ENCODE measurements around the gene CAPN10.
A peak's percentile ranks its signal among the peaks of the same experiment; 100 is the strongest.

The CAPN10 gene

DNA sequence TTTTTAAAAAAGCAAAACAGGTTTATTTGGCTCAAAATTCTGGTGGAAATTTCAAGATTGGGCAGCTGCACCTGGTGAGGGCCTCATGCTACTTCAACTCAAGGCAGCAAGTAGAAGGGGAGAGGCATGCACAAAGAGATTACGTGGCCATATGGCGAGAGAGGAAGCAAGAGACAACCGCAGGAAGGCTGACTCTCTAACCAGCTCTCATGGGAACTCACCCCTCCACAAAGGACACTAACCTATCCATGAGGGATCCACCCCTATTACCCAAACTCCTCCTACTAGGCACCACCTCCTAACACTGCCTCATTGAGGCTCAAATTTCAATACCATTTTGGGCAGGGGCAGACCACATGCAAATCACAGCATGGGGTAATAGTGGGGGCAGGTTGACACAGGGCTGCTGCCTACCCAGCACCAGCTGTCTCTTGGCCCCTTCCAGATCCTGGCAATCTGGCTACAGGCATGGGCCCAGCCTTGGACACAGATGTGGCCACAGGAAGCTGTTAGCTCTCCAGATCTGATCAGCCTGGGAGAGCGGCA, 2.0 kb upstream of the CAPN10 start:
- no peak overlapping the region for H3K4me3 ChIP-seq (ENCODE audit: low read depth, low read length)
- TF ChIP-seq, protein P1, sequence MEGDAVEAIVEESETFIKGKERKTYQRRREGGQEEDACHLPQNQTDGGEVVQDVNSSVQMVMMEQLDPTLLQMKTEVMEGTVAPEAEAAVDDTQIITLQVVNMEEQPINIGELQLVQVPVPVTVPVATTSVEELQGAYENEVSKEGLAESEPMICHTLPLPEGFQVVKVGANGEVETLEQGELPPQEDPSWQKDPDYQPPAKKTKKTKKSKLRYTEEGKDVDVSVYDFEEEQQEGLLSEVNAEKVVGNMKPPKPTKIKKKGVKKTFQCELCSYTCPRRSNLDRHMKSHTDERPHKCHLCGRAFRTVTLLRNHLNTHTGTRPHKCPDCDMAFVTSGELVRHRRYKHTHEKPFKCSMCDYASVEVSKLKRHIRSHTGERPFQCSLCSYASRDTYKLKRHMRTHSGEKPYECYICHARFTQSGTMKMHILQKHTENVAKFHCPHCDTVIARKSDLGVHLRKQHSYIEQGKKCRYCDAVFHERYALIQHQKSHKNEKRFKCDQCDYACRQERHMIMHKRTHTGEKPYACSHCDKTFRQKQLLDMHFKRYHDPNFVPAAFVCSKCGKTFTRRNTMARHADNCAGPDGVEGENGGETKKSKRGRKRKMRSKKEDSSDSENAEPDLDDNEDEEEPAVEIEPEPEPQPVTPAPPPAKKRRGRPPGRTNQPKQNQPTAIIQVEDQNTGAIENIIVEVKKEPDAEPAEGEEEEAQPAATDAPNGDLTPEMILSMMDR (IDR thresholded peaks at IDR 0.05; ENCODE audit: low read depth, low read length): no peak

DNA sequence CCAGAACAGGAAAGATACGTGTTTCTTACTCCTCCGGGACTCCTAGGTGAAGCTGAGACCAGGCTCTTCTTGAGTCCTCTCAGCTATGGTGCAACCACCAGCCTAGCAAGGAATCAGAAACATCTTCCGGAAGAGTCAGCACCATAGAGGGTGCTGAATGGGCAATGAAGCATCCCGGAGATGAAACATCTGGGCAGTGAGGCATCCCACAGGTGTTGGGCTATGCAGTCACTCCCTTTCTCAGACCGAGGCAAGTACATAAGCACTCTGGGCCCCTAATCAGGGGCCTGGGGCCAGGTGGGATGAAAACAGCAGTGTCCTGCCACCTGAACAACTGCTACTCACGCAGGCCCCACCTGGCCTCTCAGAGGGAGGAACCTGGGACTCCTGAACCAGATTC, 1.4 kb upstream of the CAPN10 start:
- peak overlapping the region; percentile 99 for H3K4me3 ChIP-seq (ENCODE audit: low read depth, low read length)
- TF ChIP-seq, protein P1 (IDR thresholded peaks at IDR 0.05; ENCODE audit: low read depth, low read length): no peak

DNA sequence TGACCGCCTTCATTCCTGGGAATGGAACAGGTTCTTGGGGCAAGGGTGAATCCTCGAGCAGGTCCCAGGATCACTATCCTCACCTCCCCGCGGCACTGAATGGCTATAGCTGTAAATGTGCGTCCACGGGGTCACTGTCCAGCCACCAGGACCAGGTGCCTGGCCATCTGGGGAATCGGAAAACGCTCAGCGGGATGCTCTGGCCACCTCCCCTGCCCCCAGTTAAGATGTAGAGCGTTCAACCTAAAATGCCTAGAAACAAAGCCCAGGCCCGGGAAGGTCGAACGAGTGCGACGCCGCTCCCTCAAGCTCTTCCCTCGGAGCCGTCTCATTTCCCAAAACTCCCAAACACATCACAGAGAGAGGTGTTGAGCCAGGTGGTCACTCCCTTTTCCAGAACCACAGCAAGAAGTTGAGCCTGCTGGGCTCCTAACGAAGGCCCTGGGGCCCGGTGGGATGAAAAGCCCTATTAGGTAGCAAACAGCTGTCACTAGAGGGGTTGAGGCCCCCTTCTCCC, 795 bp upstream of the CAPN10 start:
- TF ChIP-seq, protein P1 (IDR thresholded peaks at IDR 0.05; ENCODE audit: low read depth, low read length): no peak

DNA sequence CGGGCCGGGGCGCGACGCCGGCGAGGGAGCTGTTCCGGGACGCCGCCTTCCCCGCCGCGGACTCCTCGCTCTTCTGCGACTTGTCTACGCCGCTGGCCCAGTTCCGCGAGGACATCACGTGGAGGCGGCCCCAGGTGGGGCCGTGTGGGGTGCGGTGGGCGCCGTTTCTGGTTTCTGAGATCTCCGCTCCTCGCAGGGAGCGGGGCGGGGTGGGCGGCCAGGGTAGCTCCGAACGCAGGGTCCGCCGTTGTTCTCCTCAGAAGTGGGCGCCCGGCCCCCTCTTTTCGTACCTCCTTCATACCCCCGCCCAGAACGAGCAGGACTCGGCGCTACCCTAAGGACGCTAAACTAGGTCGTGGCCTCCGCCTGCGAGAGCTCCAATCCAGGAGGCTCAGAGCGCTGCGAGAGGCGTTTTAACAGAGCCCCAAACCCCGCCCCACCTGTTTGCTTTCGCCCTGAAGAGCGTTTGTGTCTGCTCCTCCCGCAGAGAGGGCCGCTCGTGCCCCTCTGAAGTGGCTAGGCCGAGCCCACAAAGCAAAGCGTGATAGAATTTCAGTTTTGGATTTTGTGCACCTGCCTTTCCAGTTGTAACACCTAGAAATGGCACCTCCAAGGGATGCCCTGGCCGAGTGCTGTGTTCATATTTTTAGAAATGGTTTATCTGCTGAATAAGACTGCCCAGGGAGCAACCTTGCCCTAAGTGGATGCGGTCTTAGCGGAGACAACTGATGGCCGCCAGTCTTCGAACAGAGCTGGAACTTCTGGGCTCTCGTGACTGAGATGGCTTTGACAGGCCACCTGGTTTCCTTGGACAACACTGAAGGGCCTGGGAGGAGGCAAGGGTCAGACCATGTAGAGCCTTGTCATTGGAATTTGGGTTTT, 626 bp downstream of the CAPN10 start:
- H3K4me3 ChIP-seq (ENCODE audit: low read depth, low read length): peak overlapping the region; percentile 99
- TF ChIP-seq, protein P1 (IDR thresholded peaks at IDR 0.05; ENCODE audit: low read depth, low read length): no peak

More for the DNA sequence above, 795 bp upstream of the CAPN10 start:
- peak overlapping the region; percentile 99 for H3K4me3 ChIP-seq (ENCODE audit: low read depth, low read length)

DNA sequence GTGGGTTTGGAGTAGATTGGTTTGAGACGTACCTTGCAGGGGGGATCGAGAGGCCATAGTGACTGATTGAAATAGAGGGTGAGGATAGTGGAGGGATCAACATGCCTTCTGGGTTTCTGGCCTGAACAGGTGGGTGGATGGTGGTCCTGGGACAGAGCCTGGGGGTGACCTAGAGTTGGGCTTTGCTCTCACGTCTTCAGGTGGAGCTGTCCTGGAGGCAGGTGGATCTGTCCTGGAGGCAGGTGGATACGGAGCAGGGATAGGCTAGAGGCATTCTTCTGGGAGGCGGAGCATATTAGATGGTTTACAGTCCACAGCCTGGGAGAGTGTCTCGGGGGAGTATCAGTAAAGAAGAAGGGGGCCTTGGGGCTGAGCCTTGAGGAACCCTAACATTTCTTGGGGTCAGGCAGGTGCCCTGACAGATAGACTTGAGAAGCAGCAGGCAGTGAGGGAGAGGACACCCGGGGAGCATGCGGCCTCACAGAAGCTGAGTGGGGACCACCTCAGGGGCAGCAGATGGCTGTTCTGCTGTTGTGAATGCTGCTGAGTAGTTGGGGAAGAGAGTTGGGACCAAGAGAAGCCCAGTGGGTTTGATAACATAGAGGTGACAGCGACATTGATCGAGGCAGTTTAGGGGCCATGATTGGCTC, 1.6 kb downstream of the CAPN10 start:
- H3K4me3 ChIP-seq (ENCODE audit: low read depth, low read length): peak overlapping the region; percentile 99
- TF ChIP-seq, protein P1 (IDR thresholded peaks at IDR 0.05; ENCODE audit: low read depth, low read length): no peak

DNA sequence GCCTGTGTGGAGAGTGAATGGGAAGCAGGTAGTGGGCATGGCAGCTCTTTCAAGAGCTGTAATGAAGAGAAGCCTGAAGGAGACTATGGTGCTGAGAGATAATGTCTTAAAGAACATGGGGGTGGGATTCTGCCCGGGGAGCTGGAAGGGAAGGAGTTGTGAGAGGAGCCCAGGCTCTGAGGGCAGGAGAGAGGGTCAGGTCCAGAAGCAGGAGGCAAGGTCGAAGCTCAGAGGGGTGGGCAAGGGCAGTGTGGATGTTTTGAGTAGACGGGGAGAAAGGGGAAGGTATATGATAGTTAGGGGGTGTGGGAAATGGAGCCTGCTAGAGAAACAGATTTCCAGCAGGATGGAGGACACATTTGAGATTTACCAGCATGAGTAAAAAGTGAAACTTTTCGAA, 2.1 kb downstream of the CAPN10 start:
- TF ChIP-seq, protein P1 (IDR thresholded peaks at IDR 0.05; ENCODE audit: low read depth, low read length): no peak
- H3K4me3 ChIP-seq (ENCODE audit: low read depth, low read length): no peak overlapping the region

Data from WI38 (cell line).